ENCODE measurements around the gene CLECL1.
"Not testable (repeated sequence)": the region's sequence is repeated elsewhere in the genome, so short reads cannot be mapped to it uniquely, and the experiment has no call there.

DNA sequence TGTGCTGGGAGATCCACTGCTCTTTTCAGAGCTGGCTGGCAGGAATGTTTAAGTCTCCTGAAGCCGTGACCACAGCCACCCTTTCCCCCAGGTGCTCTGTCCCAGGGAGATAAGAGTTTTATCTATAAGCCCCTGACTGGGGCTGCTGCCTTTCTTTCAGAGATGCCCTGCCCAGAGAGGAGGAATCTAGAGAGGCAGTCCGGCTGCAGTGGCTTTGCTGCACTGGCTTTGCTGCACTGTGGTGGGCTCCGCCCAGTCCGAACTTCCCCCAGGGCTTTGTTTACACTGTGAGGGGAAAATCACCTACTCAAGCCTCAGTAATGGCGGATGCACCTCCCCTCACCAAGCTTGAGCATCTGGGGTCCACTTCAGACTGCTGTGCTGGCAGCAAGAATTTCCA, 47.5 kb downstream of the CLECL1 start:
- TF ChIP-seq POLR2A (IDR thresholded peaks at IDR 0.05; ENCODE audit: low read length); GATA1 (IDR thresholded peaks at IDR 0.05; ENCODE audit: low read depth, low read length): not testable (repeated sequence)
